IMR-90 (cell line): ENCODE measurements around the gene PSPC1. TPM values are rescaled to one million over a fixed set of nuclear protein-coding genes. Genes with fewer than 3 reads are reported as not detected.

Experiments
- ATAC-seq: fragments of 200-7000 bp; cut with Tn5 transposase; 2 replicates; pipeline ENCODE4 v1.9.1; 2020; ENCODE audit warnings: low read depth, mild to moderate bottlenecking, moderate library complexity
- BruUV-seq: library from RNA; stranded (reverse); fragments of 400-500 nt; replicated peaks from 2 replicates; lab custom pipeline; 2021; lab: Mats Ljungman, UMichigan
- CTCF ChIA-PET: fragments of 300-600 bp; formaldehyde crosslinking; extraction: SDS; loops from one replicate; lab custom pipeline; 2021; ENCODE audit warnings: antibody characterized with exemption; lab: Yijun Ruan, JAX
- POLR2A ChIA-PET: fragments of 300-600 bp; sonication (Branson Sonifier 250); formaldehyde crosslinking; loops from one replicate; lab custom pipeline; 2022; ENCODE audit warnings: antibody characterized with exemption; ENCODE audit not compliant: unreplicated experiment; lab: Charles Lee
- DNase-seq: peaks from one replicate; pipeline ENCODE4 v3.0.0; 2013
- H2AFZ ChIP-seq: replicated peaks from 2 replicates; pipeline ENCODE3; 2013; ENCODE audit warnings: low read length, mild to moderate bottlenecking; ENCODE audit not compliant: poor library complexity
- H2AK5ac ChIP-seq: 2 replicates; pipeline ENCODE4 v1.6.1; 2013; ENCODE audit warnings: low read depth, low read length, inconsistent platforms
- H2AK9ac ChIP-seq: replicated peaks from 2 replicates; pipeline ENCODE3; 2013; ENCODE audit warnings: mild to moderate bottlenecking, low read depth, low read length, moderate library complexity; ENCODE audit not compliant: poor library complexity
- H2BK120ac ChIP-seq: 2 replicates; pipeline ENCODE4 v1.6.1; 2013; ENCODE audit warnings: low read depth, low read length, inconsistent platforms
- H2BK15ac ChIP-seq: 3 replicates; pipeline ENCODE4 v1.6.1; 2013; ENCODE audit warnings: low read depth, low read length, inconsistent platforms
- H2BK20ac ChIP-seq: 2 replicates; pipeline ENCODE4 v1.6.1; 2013; ENCODE audit warnings: low read depth, mild to moderate bottlenecking, inconsistent platforms, low read length, moderate library complexity
- H2BK5ac ChIP-seq: 2 replicates; pipeline ENCODE4 v1.6.1; 2013; ENCODE audit warnings: mild to moderate bottlenecking, low read depth, low read length, inconsistent platforms; ENCODE audit not compliant: poor library complexity, severe bottlenecking
- H3K14ac ChIP-seq: replicated peaks from 2 replicates; pipeline ENCODE4 v1.6.1; 2013; ENCODE audit warnings: low read depth, low read length, inconsistent platforms
- H3K18ac ChIP-seq: 2 replicates; pipeline ENCODE4 v1.6.1; 2013; ENCODE audit warnings: low read depth, low read length, control low read depth
- H3K23ac ChIP-seq: 2 replicates; pipeline ENCODE4 v1.6.1; 2013; ENCODE audit warnings: low read depth, low read length, inconsistent platforms
- H3K27ac ChIP-seq: 2 replicates; pipeline ENCODE4 v1.5.1; 2013; ENCODE audit warnings: mild to moderate bottlenecking, control low read depth, low read length; ENCODE audit not compliant: insufficient read depth
- H3K27me3 ChIP-seq: 2 replicates; pipeline ENCODE4 v1.6.1; 2013; ENCODE audit warnings: low read length; ENCODE audit not compliant: control insufficient read depth, insufficient read depth
- H3K36me3 ChIP-seq: 2 replicates; pipeline ENCODE4 v1.6.1; 2013; ENCODE audit warnings: low read length, mixed read lengths; ENCODE audit not compliant: control insufficient read depth, insufficient read depth
- H3K4ac ChIP-seq: 2 replicates; pipeline ENCODE4 v1.6.1; 2013; ENCODE audit warnings: low read depth, low read length, inconsistent platforms
- H3K4me1 ChIP-seq: 2 replicates; pipeline ENCODE4 v1.6.1; 2013; ENCODE audit warnings: low read length, mixed read lengths; ENCODE audit not compliant: control insufficient read depth, insufficient read depth
- H3K4me2 ChIP-seq: 2 replicates; pipeline ENCODE4 v1.6.1; 2013; ENCODE audit warnings: low read depth, mild to moderate bottlenecking, control low read depth, low read length, moderate library complexity
- H3K4me3 ChIP-seq: 2 replicates; pipeline ENCODE4 v1.5.1; 2013; ENCODE audit warnings: low read depth, mild to moderate bottlenecking, control low read depth, low read length, moderate library complexity; ENCODE audit not compliant: insufficient read depth
- H3K56ac ChIP-seq: 2 replicates; pipeline ENCODE4 v1.6.1; 2013; ENCODE audit warnings: low read length, inconsistent platforms; ENCODE audit not compliant: insufficient read depth; ENCODE audit errors: extremely low read depth
- H3K79me1 ChIP-seq, 2 experiments: 2 replicates each; pipeline ENCODE4 v1.6.1; 2013; ENCODE audit warnings: low read length in 2 of 2, inconsistent platforms in 1 of 2, low read depth in 1 of 2
- H3K9ac ChIP-seq: 2 replicates; pipeline ENCODE4 v1.6.1; 2013; ENCODE audit warnings: low read depth, low read length, control low read depth
- H3K9me1 ChIP-seq: 2 replicates; pipeline ENCODE4 v1.6.1; 2013; ENCODE audit warnings: low read length, inconsistent platforms; ENCODE audit not compliant: insufficient read depth
- H3K9me3 ChIP-seq: 2 replicates; pipeline ENCODE4 v1.6.1; 2013; ENCODE audit warnings: low read length; ENCODE audit not compliant: control insufficient read depth, insufficient read depth
- H4K20me1 ChIP-seq: 2 replicates; pipeline ENCODE4 v1.6.1; 2013; ENCODE audit warnings: low read length, inconsistent platforms; ENCODE audit not compliant: insufficient read depth
- H4K5ac ChIP-seq: 2 replicates; pipeline ENCODE4 v1.6.1; 2013; ENCODE audit warnings: mild to moderate bottlenecking, low read depth, low read length, control low read depth
- H4K8ac ChIP-seq, 2 experiments: 2 replicates each; pipeline ENCODE4 v1.6.1; 2013; ENCODE audit warnings: low read depth in 2 of 2, low read length in 2 of 2, control low read depth in 1 of 2, inconsistent platforms in 1 of 2
- H4K91ac ChIP-seq: 2 replicates; pipeline ENCODE4 v1.6.1; 2013; ENCODE audit warnings: low read depth, low read length, inconsistent platforms; ENCODE audit not compliant: insufficient read depth
- CHD1 ChIP-seq: IDR thresholded peaks from 2 replicates; pipeline ENCODE4 v1.6.1; 2012; ENCODE audit warnings: low read depth, low read length, improper control_type of control experiment
- CTCF ChIP-seq: conservative IDR thresholded peaks from 2 replicates; pipeline ENCODE4 v1.5.1; 2012; ENCODE audit warnings: mild to moderate bottlenecking, low read depth, low read length, improper control_type of control experiment
- MAFK ChIP-seq: IDR thresholded peaks from 2 replicates; pipeline ENCODE4 v1.6.1; 2012; ENCODE audit warnings: low read depth, low read length, improper control_type of control experiment
- MAZ ChIP-seq: IDR thresholded peaks from 2 replicates; pipeline ENCODE4 v1.6.1; 2012; ENCODE audit warnings: low read depth, mild to moderate bottlenecking, low read length, improper control_type of control experiment, moderate library complexity, borderline replicate concordance
- MXI1 ChIP-seq: IDR thresholded peaks from 2 replicates; pipeline ENCODE4 v1.6.1; 2012; ENCODE audit warnings: low read depth, mild to moderate bottlenecking, low read length, moderate library complexity, borderline replicate concordance
- NFE2L2 ChIP-seq: fragments of 150-350 bp; IDR thresholded peaks from 2 replicates; pipeline ENCODE4 v1.6.1; 2016; ENCODE audit warnings: low read depth, mild to moderate bottlenecking, low read length
- POLR2A ChIP-seq: IDR thresholded peaks from 2 replicates; pipeline ENCODE4 v1.6.1; 2012; ENCODE audit warnings: mild to moderate bottlenecking, low read depth, low read length
- RAD21 ChIP-seq: IDR thresholded peaks from 2 replicates; pipeline ENCODE4 v1.6.1; 2012; ENCODE audit warnings: low read length, improper control_type of control experiment
- RCOR1 ChIP-seq: IDR thresholded peaks from 2 replicates; pipeline ENCODE4 v1.6.1; 2012; ENCODE audit warnings: mild to moderate bottlenecking, low read length, improper control_type of control experiment; ENCODE audit not compliant: insufficient replicate concordance
- RFX5 ChIP-seq: IDR thresholded peaks from 2 replicates; pipeline ENCODE4 v1.8.0; 2012; ENCODE audit warnings: low read depth, mild to moderate bottlenecking, low read length, moderate library complexity
- SMC3 ChIP-seq: fragments of 150-350 bp; IDR thresholded peaks from 2 replicates; pipeline ENCODE4 v1.6.1; 2016; ENCODE audit warnings: low read depth, mild to moderate bottlenecking, antibody characterized with exemption, low read length, moderate library complexity
- WGBS, 2 experiments: methylation state at CpG; one replicate each; pipeline versions ENCODE4 v1.1.5 to v1.1.7; 2013; ENCODE audit warnings: missing lambda C conversion rate in 2 of 2; ENCODE audit not compliant: insufficient read length in 1 of 2; ENCODE audit errors: extremely low coverage in 2 of 2; 5-methylcytosine and 5-hydroxymethylcytosine counted together
- dilution Hi-C: fragments of 300-500 bp; cut with HindIII; formaldehyde crosslinking; loops from one replicate; pipeline ENCODE4 v1.14.3; 2018; ENCODE audit warnings: low sequenced_read_pairs; ENCODE audit not compliant: unreplicated experiment
- in situ Hi-C: fragments of 300-500 bp; cut with MboI; formaldehyde crosslinking; loops from 3 replicates; pipeline ENCODE4 v1.14.3; 2019; ENCODE audit warnings: low sequenced_read_pairs, inconsistent platforms, mixed read lengths
- intact Hi-C: fragments of 100-400 bp; cut with micrococcal nuclease; formaldehyde crosslinking; loops from 2 replicates; pipeline ENCODE4 v1.10.0; 2022
- polyA plus RNA-seq, 3 experiments: library from polyadenylated mRNA; depleted of rRNA; stranded (reverse); fragments of >200 nt; gene quantifications; 2 replicates each; pipeline ENCODE4 v1.2.3, GENCODE V29; 2012; ENCODE audit warnings: low replicate concordance in 1 of 3
- total RNA-seq: library from RNA; depleted of rRNA; stranded (reverse); fragments of >200 nt; gene quantifications from 2 replicates; pipeline ENCODE4 v1.2.3, GENCODE V29; 2012

The PSPC1 gene
- total and polyA plus RNA-seq, 2 of the 4 experiments (the other 2 are of a cell fraction) = 38.3 to 39.8 TPM

DNA sequence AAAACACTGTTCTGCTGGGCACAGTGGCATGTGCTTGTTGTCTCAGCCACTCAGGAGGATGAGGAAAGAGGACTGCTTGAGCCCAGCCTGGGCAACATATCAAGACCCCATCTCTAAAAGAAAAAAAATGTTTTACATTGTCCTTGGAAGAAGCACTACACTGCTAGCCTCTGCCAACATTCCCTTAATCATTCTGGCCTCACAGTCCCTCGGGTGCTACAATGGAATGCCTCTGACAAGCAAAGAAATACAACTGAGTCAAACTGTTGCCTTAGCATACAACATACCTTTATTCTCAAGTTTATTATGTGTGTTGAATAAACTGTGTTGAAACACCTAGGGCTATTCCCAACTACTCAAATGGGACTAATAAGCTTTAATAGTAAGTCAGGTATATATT, 56.1 kb downstream of the PSPC1 start:
- H3K36me3 ChIP-seq = peaks cover 14% of the 10 kb centered on the region

More for the DNA sequence above, 56.1 kb downstream of the PSPC1 start:
- Histone ChIP-seq H3K4ac (no peak overlapping the region), H2AFZ (no peak overlapping the region), H4K20me1 (peaks cover 14% of the 10 kb centered on the region), H4K91ac (no peak overlapping the region), H3K4me1 (0 out of 2 replicates have a peak, but pooled peaks cover under 1% of the 10 kb centered on the region), H2AK9ac (no peak overlapping the region), H3K4me2 (no peak overlapping the region), H3K9ac (no peak overlapping the region), H3K23ac (no peak overlapping the region), H2AK5ac (no peak overlapping the region), H3K4me3 (no peak overlapping the region), H3K9me1 (0 out of 2 replicates have a peak, but pooled peaks cover 8% of the 10 kb centered on the region), H2BK120ac (no peak overlapping the region), H3K18ac (no peak overlapping the region), H3K27ac (no peak overlapping the region), H3K9me3 (no peaks in the 10 kb centered on the region), H4K8ac (no peak overlapping the region), H2BK20ac (no peak overlapping the region), H4K5ac (no peak overlapping the region), H3K14ac (no peak overlapping the region), H2BK15ac (no peak overlapping the region), H3K56ac (no peak overlapping the region), H3K79me1 (peaks cover 31 to 56% of the 10 kb centered on the region in 2 experiments; a peak in 3 of 4 replicates), H3K27me3 (no peaks in the 10 kb centered on the region), H2BK5ac (no peak overlapping the region)
- in situ Hi-C loops = no loop called here
- no peak for TF ChIP-seq NFE2L2
- TF ChIP-seq RAD21 = no peak
- TF ChIP-seq MAFK = no peak
- TF ChIP-seq MXI1 = no peak
- TF ChIP-seq MAZ = no peak
- no peak for TF ChIP-seq CHD1
- TF ChIP-seq RCOR1 = no peak
- no peak for TF ChIP-seq CTCF
- TF ChIP-seq SMC3 = no peak
- TF ChIP-seq RFX5 = no peak
- no peak for TF ChIP-seq POLR2A
- DNase-seq (no peak), ATAC-seq (no peak; the same call in 1 of the 2 replicates)
- no TSS peak for BruUV-seq
- dilution Hi-C loops = no loop called here
- POLR2A ChIA-PET = no interaction called here
- CTCF ChIA-PET = no interaction called here
- WGBS, 2 experiments = no CpG with 5 or more reads among the region's 1 CpG
- intact Hi-C loops = no loop called here
